GM21390 (cell line): ENCODE results near the gene CDK7.
"Not testable (repeated sequence)": the region's sequence is repeated elsewhere in the genome, so short reads cannot be mapped to it uniquely, and the experiment has no call there.

Experiments used
- ATAC-seq: cut with Tn5 transposase; IDR thresholded peaks from one replicate; pipeline ENCODE4 v1.9.1; 2021; ENCODE audit not compliant: unreplicated experiment

Gene CDK7

GRCh38 chr5:69236733-69237132 lies 2.0 kb downstream of the CDK7 start:
- not testable (repeated sequence) for ATAC-seq

- no peak for ATAC-seq
Observed at GRCh38 chr5:69237877-69238276, 3.2 kb downstream of the CDK7 start.

- ATAC-seq, result no peak
Observed at GRCh38 chr5:69238760-69239251, 4.1 kb downstream of the CDK7 start.

- ATAC-seq, result no peak
Observed at GRCh38 chr5:69242215-69242927, 7.7 kb downstream of the CDK7 start.

GRCh38 chr5:69245031-69245430 lies 10.3 kb downstream of the CDK7 start:
- no peak for ATAC-seq

- no peak for ATAC-seq
Observed at GRCh38 chr5:69248019-69248418, 13.3 kb downstream of the CDK7 start.

GRCh38 chr5:69250593-69250992 lies 15.9 kb downstream of the CDK7 start:
- no peak for ATAC-seq

- ATAC-seq, result no peak
Observed at GRCh38 chr5:69252437-69252836, 17.8 kb downstream of the CDK7 start.

GRCh38 chr5:69255940-69256339 lies 21.3 kb downstream of the CDK7 start:
- ATAC-seq, result not testable (repeated sequence)

- no peak for ATAC-seq
Observed at GRCh38 chr5:69257577-69257976, 22.9 kb downstream of the CDK7 start.

GRCh38 chr5:69261034-69261433 lies 26.3 kb downstream of the CDK7 start:
- no peak for ATAC-seq

- ATAC-seq, result no peak
Observed at GRCh38 chr5:69265931-69266330, 31.2 kb downstream of the CDK7 start.

- no peak for ATAC-seq
Observed at GRCh38 chr5:69268899-69269298, 34.2 kb downstream of the CDK7 start.

GRCh38 chr5:69270840-69271239 lies 36.2 kb downstream of the CDK7 start:
- no peak for ATAC-seq

- ATAC-seq, result no peak
Observed at GRCh38 chr5:69271376-69271775, 36.7 kb downstream of the CDK7 start.

- no peak for ATAC-seq
Observed at GRCh38 chr5:69275563-69275962, 40.9 kb downstream of the CDK7 start.

- ATAC-seq, result no peak
Observed at GRCh38 chr5:69276422-69277174, 41.9 kb downstream of the CDK7 start.

GRCh38 chr5:69279517-69279916 lies 44.8 kb downstream of the CDK7 start:
- no peak for ATAC-seq

GRCh38 chr5:69281114-69281513 lies 46.4 kb downstream of the CDK7 start:
- ATAC-seq, result no peak

GRCh38 chr5:69284203-69284602 lies 49.5 kb downstream of the CDK7 start:
- no peak for ATAC-seq

- ATAC-seq, result no peak
Observed at GRCh38 chr5:69285448-69286116, 50.9 kb downstream of the CDK7 start.

- no peak for ATAC-seq
Observed at GRCh38 chr5:69288069-69288468, 53.4 kb downstream of the CDK7 start.
